Measurements from ENCODE around the gene P4HA3.

The P4HA3 gene

GRCh38 chr11:74253361-74253760 lies 58.1 kb downstream of the P4HA3 start:
- H3K27me3 ChIP-seq (replicated peaks; ENCODE audit: control insufficient read depth, insufficient read depth, low read length, poor library complexity, severe bottlenecking): no peaks in the 10 kb centered on the region
- peaks cover 32% of the 10 kb centered on the region for H3K36me3 ChIP-seq (ENCODE audit: control insufficient read depth, insufficient read depth, low read length)
- H3K9me3 ChIP-seq (ENCODE audit: control insufficient read depth, low read length): no peaks in the 10 kb centered on the region
- DNase-seq: no peak
- H3K27ac ChIP-seq (ENCODE audit: insufficient read depth, low read length, poor library complexity, severe bottlenecking): no peak overlapping the region
- no peaks in the 10 kb centered on the region for H3K4me1 ChIP-seq (ENCODE audit: control insufficient read depth, insufficient read depth, low read length, poor library complexity, severe bottlenecking)
- no peak overlapping the region for H3K4me3 ChIP-seq (ENCODE audit: insufficient read depth, low read depth, low read length, poor library complexity, severe bottlenecking)

GRCh38 chr11:74249496-74249895 lies 61.9 kb downstream of the P4HA3 start:
- no peaks in the 10 kb centered on the region for H3K9me3 ChIP-seq (ENCODE audit: control insufficient read depth, low read length)
- no peak overlapping the region for H3K4me3 ChIP-seq (ENCODE audit: insufficient read depth, low read depth, low read length, poor library complexity, severe bottlenecking)
- H3K27me3 ChIP-seq (replicated peaks; ENCODE audit: control insufficient read depth, insufficient read depth, low read length, poor library complexity, severe bottlenecking): no peaks in the 10 kb centered on the region
- no peaks in the 10 kb centered on the region for H3K4me1 ChIP-seq (ENCODE audit: control insufficient read depth, insufficient read depth, low read length, poor library complexity, severe bottlenecking)
- DNase-seq: no peak
- peaks cover 45% of the 10 kb centered on the region for H3K36me3 ChIP-seq (ENCODE audit: control insufficient read depth, insufficient read depth, low read length)
- H3K27ac ChIP-seq (ENCODE audit: insufficient read depth, low read length, poor library complexity, severe bottlenecking): no peak overlapping the region

- no peaks in the 10 kb centered on the region for H3K27me3 ChIP-seq (replicated peaks; ENCODE audit: control insufficient read depth, insufficient read depth, low read length, poor library complexity, severe bottlenecking)
- no peak for DNase-seq
- H3K36me3 ChIP-seq (ENCODE audit: control insufficient read depth, insufficient read depth, low read length): peaks cover 46% of the 10 kb centered on the region
- no peak overlapping the region for H3K27ac ChIP-seq (ENCODE audit: insufficient read depth, low read length, poor library complexity, severe bottlenecking)
- no peak overlapping the region for H3K4me3 ChIP-seq (ENCODE audit: insufficient read depth, low read depth, low read length, poor library complexity, severe bottlenecking)
- no peaks in the 10 kb centered on the region for H3K9me3 ChIP-seq (ENCODE audit: control insufficient read depth, low read length)
- H3K4me1 ChIP-seq (ENCODE audit: control insufficient read depth, insufficient read depth, low read length, poor library complexity, severe bottlenecking): no peaks in the 10 kb centered on the region
These were observed 63.0 kb downstream of the P4HA3 start for GRCh38 chr11:74248469-74248868.

- no peak overlapping the region for H3K27ac ChIP-seq (ENCODE audit: insufficient read depth, low read length, poor library complexity, severe bottlenecking)
- no peaks in the 10 kb centered on the region for H3K4me1 ChIP-seq (ENCODE audit: control insufficient read depth, insufficient read depth, low read length, poor library complexity, severe bottlenecking)
- peaks cover 17% of the 10 kb centered on the region for H3K36me3 ChIP-seq (ENCODE audit: control insufficient read depth, insufficient read depth, low read length)
- no peak for DNase-seq
- H3K4me3 ChIP-seq (ENCODE audit: insufficient read depth, low read depth, low read length, poor library complexity, severe bottlenecking): no peak overlapping the region
- no peaks in the 10 kb centered on the region for H3K27me3 ChIP-seq (replicated peaks; ENCODE audit: control insufficient read depth, insufficient read depth, low read length, poor library complexity, severe bottlenecking)
- no peaks in the 10 kb centered on the region for H3K9me3 ChIP-seq (ENCODE audit: control insufficient read depth, low read length)
These were observed 73.2 kb downstream of the P4HA3 start for GRCh38 chr11:74238243-74238642.

GRCh38 chr11:74237541-74237940 lies 73.9 kb downstream of the P4HA3 start:
- Histone ChIP-seq H3K4me3 (ENCODE audit: insufficient read depth, low read depth, low read length, poor library complexity, severe bottlenecking) (no peak overlapping the region), H3K4me1 (ENCODE audit: control insufficient read depth, insufficient read depth, low read length, poor library complexity, severe bottlenecking) (peaks cover under 1% of the 10 kb centered on the region), H3K36me3 (ENCODE audit: control insufficient read depth, insufficient read depth, low read length) (peaks cover 17% of the 10 kb centered on the region), H3K27me3 (replicated peaks; ENCODE audit: control insufficient read depth, insufficient read depth, low read length, poor library complexity, severe bottlenecking) (no peaks in the 10 kb centered on the region), H3K27ac (ENCODE audit: insufficient read depth, low read length, poor library complexity, severe bottlenecking) (no peak overlapping the region), H3K9me3 (ENCODE audit: control insufficient read depth, low read length) (no peaks in the 10 kb centered on the region)
- no peak for DNase-seq

- Histone ChIP-seq H3K4me3 (ENCODE audit: insufficient read depth, low read depth, low read length, poor library complexity, severe bottlenecking) (no peak overlapping the region), H3K27ac (ENCODE audit: insufficient read depth, low read length, poor library complexity, severe bottlenecking) (no peak overlapping the region), H3K36me3 (ENCODE audit: control insufficient read depth, insufficient read depth, low read length) (peaks cover 7% of the 10 kb centered on the region), H3K9me3 (ENCODE audit: control insufficient read depth, low read length) (no peaks in the 10 kb centered on the region), H3K27me3 (replicated peaks; ENCODE audit: control insufficient read depth, insufficient read depth, low read length, poor library complexity, severe bottlenecking) (no peaks in the 10 kb centered on the region), H3K4me1 (ENCODE audit: control insufficient read depth, insufficient read depth, low read length, poor library complexity, severe bottlenecking) (peaks cover 8% of the 10 kb centered on the region)
- DNase-seq: no peak
These were observed 76.3 kb downstream of the P4HA3 start for GRCh38 chr11:74235121-74235520.

- DNase-seq: no peak
- H3K4me3 ChIP-seq (ENCODE audit: insufficient read depth, low read depth, low read length, poor library complexity, severe bottlenecking): no peak overlapping the region
- peaks cover 8% of the 10 kb centered on the region for H3K4me1 ChIP-seq (ENCODE audit: control insufficient read depth, insufficient read depth, low read length, poor library complexity, severe bottlenecking)
- H3K27ac ChIP-seq (ENCODE audit: insufficient read depth, low read length, poor library complexity, severe bottlenecking): no peak overlapping the region
- no peaks in the 10 kb centered on the region for H3K27me3 ChIP-seq (replicated peaks; ENCODE audit: control insufficient read depth, insufficient read depth, low read length, poor library complexity, severe bottlenecking)
- no peaks in the 10 kb centered on the region for H3K9me3 ChIP-seq (ENCODE audit: control insufficient read depth, low read length)
- peaks cover 4% of the 10 kb centered on the region for H3K36me3 ChIP-seq (ENCODE audit: control insufficient read depth, insufficient read depth, low read length)
These were observed 77.8 kb downstream of the P4HA3 start for GRCh38 chr11:74233683-74234082.

GRCh38 chr11:74232311-74232950 lies 79.0 kb downstream of the P4HA3 start:
- Histone ChIP-seq H3K36me3 (ENCODE audit: control insufficient read depth, insufficient read depth, low read length) (peaks cover 4% of the 10 kb centered on the region), H3K27ac (ENCODE audit: insufficient read depth, low read length, poor library complexity, severe bottlenecking) (peak overlapping the region; percentile 56), H3K9me3 (ENCODE audit: control insufficient read depth, low read length) (no peaks in the 10 kb centered on the region), H3K27me3 (replicated peaks; ENCODE audit: control insufficient read depth, insufficient read depth, low read length, poor library complexity, severe bottlenecking) (no peaks in the 10 kb centered on the region), H3K4me1 (ENCODE audit: control insufficient read depth, insufficient read depth, low read length, poor library complexity, severe bottlenecking) (peaks cover 8% of the 10 kb centered on the region), H3K4me3 (ENCODE audit: insufficient read depth, low read depth, low read length, poor library complexity, severe bottlenecking) (no peak overlapping the region)
- DNase-seq: peak in 1 of 3 donors; percentile 7

- no peaks in the 10 kb centered on the region for H3K27me3 ChIP-seq (replicated peaks; ENCODE audit: control insufficient read depth, insufficient read depth, low read length, poor library complexity, severe bottlenecking)
- H3K36me3 ChIP-seq (ENCODE audit: control insufficient read depth, insufficient read depth, low read length): no peaks in the 10 kb centered on the region
- H3K27ac ChIP-seq (ENCODE audit: insufficient read depth, low read length, poor library complexity, severe bottlenecking): no peak overlapping the region
- H3K4me1 ChIP-seq (ENCODE audit: control insufficient read depth, insufficient read depth, low read length, poor library complexity, severe bottlenecking): peaks cover under 1% of the 10 kb centered on the region
- no peaks in the 10 kb centered on the region for H3K9me3 ChIP-seq (ENCODE audit: control insufficient read depth, low read length)
- DNase-seq: no peak
- H3K4me3 ChIP-seq (ENCODE audit: insufficient read depth, low read depth, low read length, poor library complexity, severe bottlenecking): no peak overlapping the region
These were observed 84.5 kb downstream of the P4HA3 start for GRCh38 chr11:74226907-74227306.

- H3K4me3 ChIP-seq (ENCODE audit: insufficient read depth, low read depth, low read length, poor library complexity, severe bottlenecking): no peak overlapping the region
- no peak for DNase-seq
- H3K27ac ChIP-seq (ENCODE audit: insufficient read depth, low read length, poor library complexity, severe bottlenecking): no peak overlapping the region
- no peaks in the 10 kb centered on the region for H3K36me3 ChIP-seq (ENCODE audit: control insufficient read depth, insufficient read depth, low read length)
- H3K27me3 ChIP-seq (replicated peaks; ENCODE audit: control insufficient read depth, insufficient read depth, low read length, poor library complexity, severe bottlenecking): no peaks in the 10 kb centered on the region
- H3K4me1 ChIP-seq (ENCODE audit: control insufficient read depth, insufficient read depth, low read length, poor library complexity, severe bottlenecking): no peaks in the 10 kb centered on the region
- no peaks in the 10 kb centered on the region for H3K9me3 ChIP-seq (ENCODE audit: control insufficient read depth, low read length)
These were observed 85.9 kb downstream of the P4HA3 start for GRCh38 chr11:74225565-74225964.
